HepG2 (cell line): ENCODE data around the gene LPAR1. TPM values are rescaled to one million over a fixed set of nuclear protein-coding genes. Genes with fewer than 3 reads are reported as not detected.

Source experiments
- ATAC-seq: fragments of 200-7000 bp; cut with Tn5 transposase; 3 replicates; pipeline ENCODE4 v1.9.1; 2020; ENCODE audit warnings: mild to moderate bottlenecking, moderate library complexity
- BruUV-seq: library from RNA; stranded (reverse); fragments of 400-500 nt; replicated peaks from 2 replicates; lab custom pipeline; 2021; lab: Mats Ljungman, UMichigan
- CTCF ChIA-PET: fragments of 300-600 bp; formaldehyde crosslinking; extraction: SDS; loops from one replicate; lab custom pipeline; 2021; ENCODE audit warnings: low total read pairs, inconsistent platforms, low intra/inter-chr PET ratio; lab: Yijun Ruan, JAX
- POLR2A ChIA-PET: fragments of 350-600 bp; sonication (Branson Sonifier 250); formaldehyde crosslinking; loops from one replicate; lab custom pipeline; 2020; ENCODE audit warnings: antibody characterized with exemption, inconsistent platforms; lab: Yijun Ruan, JAX
- DNase-seq: peaks from one replicate; pipeline ENCODE4 v3.0.0-alpha.2; 2015; ENCODE audit warnings: low spot score
- FAIRE-seq: peaks from 3 replicates; lab custom pipeline; 2011; peaks lifted over from hg19 to GRCh38; lab: Jason Lieb, UNC
- H2AFZ ChIP-seq: one replicate; pipeline ENCODE4 v1.6.1; 2011; ENCODE audit warnings: low read length, inconsistent platforms
- H3K27ac ChIP-seq: fragments of 300-600 bp; 3 replicates; pipeline ENCODE4 v1.8.0; 2011; ENCODE audit warnings: mixed run types, mild to moderate bottlenecking, mixed read lengths, low read length, inconsistent platforms; ENCODE audit not compliant: insufficient read depth; ENCODE audit errors: extremely low read length
- H3K27me3 ChIP-seq, 2 experiments: fragments of 200-600 bp in 1 of 2; 2 replicates in 1 of 2; 3 replicates in 1 of 2; pipeline versions ENCODE4 v1.6.0 to v1.8.0; 2011; ENCODE audit warnings: low read length in 2 of 2, mild to moderate bottlenecking in 2 of 2, moderate library complexity in 2 of 2, inconsistent platforms in 1 of 2; ENCODE audit not compliant: insufficient read depth in 2 of 2, control insufficient read depth in 1 of 2
- H3K36me3 ChIP-seq, 2 experiments: fragments of 200-600 bp in 1 of 2; replicated peaks in 1 of 2; 2 replicates in 1 of 2; 3 replicates in 1 of 2; pipeline versions ENCODE4 v1.5.1 to v1.8.0; 2011; ENCODE audit warnings: low read length in 2 of 2, inconsistent platforms in 1 of 2; ENCODE audit not compliant: insufficient read depth in 2 of 2, control insufficient read depth in 1 of 2
- H3K4me1 ChIP-seq: 2 replicates; pipeline ENCODE4 v1.5.1; 2012; ENCODE audit warnings: low read length, inconsistent platforms; ENCODE audit not compliant: insufficient read depth
- H3K4me2 ChIP-seq: 2 replicates; pipeline ENCODE4 v1.6.0; 2011; ENCODE audit warnings: low read depth, low read length, inconsistent platforms
- H3K4me3 ChIP-seq, 3 experiments: fragments of 200-600 bp in 1 of 3; sonication (generic), shearing (Covaris generic) in 1 of 3; replicated peaks in 1 of 3; 2 replicates each; pipeline ENCODE4 v1.5.1; 2011 to 2016; ENCODE audit warnings: low read length in 3 of 3, inconsistent platforms in 2 of 3, low read depth in 2 of 3, mild to moderate bottlenecking in 2 of 3, control low read depth in 1 of 3, mixed read lengths in 1 of 3; ENCODE audit not compliant: insufficient read depth in 1 of 3
- H3K79me2 ChIP-seq: one replicate; pipeline ENCODE4 v1.6.1; 2011; ENCODE audit warnings: low read length, inconsistent platforms; ENCODE audit not compliant: insufficient read depth
- H3K9ac ChIP-seq: 2 replicates; pipeline ENCODE4 v1.6.0; 2011; ENCODE audit warnings: mild to moderate bottlenecking, low read depth, low read length, inconsistent platforms; ENCODE audit not compliant: insufficient read depth
- H3K9me3 ChIP-seq: 2 replicates; pipeline ENCODE4 v1.5.1; 2012; ENCODE audit warnings: mild to moderate bottlenecking, low read length
- H4K20me1 ChIP-seq: 2 replicates; pipeline ENCODE4 v1.6.0; 2011; ENCODE audit warnings: inconsistent platforms, mild to moderate bottlenecking, low read length, moderate library complexity; ENCODE audit not compliant: insufficient read depth
- HNF4G ChIP-seq, 2 experiments: sonication (generic) in 1 of 2; formaldehyde crosslinking in 1 of 2; IDR thresholded peaks; 2 replicates each; pipeline versions ENCODE4 v1.4.0 to v1.6.1; 2011 to 2020; ENCODE audit warnings: borderline replicate concordance in 2 of 2, low read depth in 2 of 2, mild to moderate bottlenecking in 2 of 2, low read length in 1 of 2, missing genetic modification reagents in 1 of 2, moderate library complexity in 1 of 2
- NR1H2 ChIP-seq: sonication (generic); formaldehyde crosslinking; IDR thresholded peaks from 2 replicates; pipeline ENCODE4 v1.8.1; 2022; ENCODE audit warnings: low read depth, missing genetic modification reagents, borderline replicate concordance
- SKI ChIP-seq: fragments of 450-650 bp; IDR thresholded peaks from one replicate; pipeline ENCODE4 v1.6.1; 2018; ENCODE audit warnings: mild to moderate bottlenecking; ENCODE audit not compliant: partially characterized antibody
- SOX13 ChIP-seq, 3 experiments: fragments of 450-650 bp in 1 of 3; sonication (generic) in 1 of 3; formaldehyde crosslinking in 1 of 3; IDR thresholded peaks in 2 of 3; conservative IDR thresholded peaks in 1 of 3; 2 replicates each; pipeline versions ENCODE4 v1.5.0 to v1.6.1; 2016 to 2020; ENCODE audit warnings: antibody characterized with exemption in 1 of 3, mild to moderate bottlenecking in 1 of 3, missing compliant biosample characterization in 1 of 3, missing genetic modification reagents in 1 of 3, moderate library complexity in 1 of 3
- ZMAT3 ChIP-seq: sonication (generic); formaldehyde crosslinking; conservative IDR thresholded peaks from 2 replicates; pipeline ENCODE4 v1.7.0; 2021; ENCODE audit warnings: missing genetic modification reagents
- ZNF747 ChIP-seq: sonication (generic); formaldehyde crosslinking; IDR thresholded peaks from 2 replicates; pipeline ENCODE4 v1.8.1; 2023; ENCODE audit warnings: missing genetic modification reagents, mild to moderate bottlenecking, borderline replicate concordance
- WGBS: methylation state at CpG from one replicate; pipeline ENCODE4 v1.1.6; 2017; ENCODE audit warnings: low lambda C conversion rate; 5-methylcytosine and 5-hydroxymethylcytosine counted together
- in situ Hi-C: cut with HindIII; loops from 2 replicates; pipeline ENCODE4 v1.10.0; 2017; ENCODE audit warnings: low pct_unique_long_range_greater_than_20kb; ENCODE audit not compliant: extremely low pct_ligation_motif_present
- intact Hi-C: fragments of 100-400 bp; cut with micrococcal nuclease; formaldehyde crosslinking; loops from one replicate; pipeline ENCODE4 v1.10.0; 2022; ENCODE audit not compliant: unreplicated experiment
- polyA plus RNA-seq, 8 experiments: library from polyadenylated mRNA; depleted of rRNA in 3 of 8; stranded (reverse) in 7 of 8; unstranded in 1 of 8; fragments of >200 nt; fragmentation: Illumina TruSeq in 4 of 8; extraction: Trizol in 4 of 8; gene quantifications; 2 replicates each; pipeline versions ENCODE4 v1.2.1 to v1.2.3, GENCODE V29; 2011 to 2016; ENCODE audit warnings: low read depth in 4 of 8, missing spikeins in 1 of 8, mixed read lengths in 1 of 8; ENCODE audit not compliant: insufficient read depth in 1 of 8
- total RNA-seq, 5 experiments: library from RNA; depleted of rRNA; stranded (reverse); fragments of >200 nt; fragmentation: Illumina TruSeq; extraction: Trizol; gene quantifications; 2 replicates each; pipeline ENCODE4 v1.2.3, GENCODE V29; 2016; ENCODE audit warnings: low read depth in 1 of 5
- TF ChIP-seq, protein P1 (sequence below): sonication (generic); formaldehyde crosslinking; IDR thresholded peaks from 2 replicates; pipeline ENCODE4 v1.5.1; 2020; ENCODE audit warnings: missing genetic modification reagents, mild to moderate bottlenecking, borderline replicate concordance

Gene LPAR1
- total and polyA plus RNA-seq, 2 of the 13 experiments (the other 11 are each of a cell fraction or from before 2014, with no cell fraction given), result not detected

GRCh38 chr9:110942522-110942921 lies 95.7 kb downstream of the LPAR1 start:
- no peak for TF ChIP-seq SKI
- TF ChIP-seq, all 625 proteins: peak for 0
- ATAC-seq, result no peak
- Histone ChIP-seq H3K4me1 (no peaks in the 10 kb centered on the region), H3K4me2 (no peak overlapping the region), H3K79me2 (no peaks in the 10 kb centered on the region), H3K4me3 (no peak overlapping the region), H3K36me3 (no peaks in the 10 kb centered on the region), H3K27ac (no peak overlapping the region), H3K9me3 (no peaks in the 10 kb centered on the region), H2AFZ (no peak overlapping the region), H3K9ac (no peak overlapping the region), H3K27me3 (no peaks in the 10 kb centered on the region), H4K20me1 (no peaks in the 10 kb centered on the region)
- in situ Hi-C loops (no loop called here), intact Hi-C loops (no loop called here)
- WGBS, result 8% methylated on average over 1 of the region's 1 CpG
- no peak for DNase-seq
- POLR2A ChIA-PET, result no interaction called here
- no peak for FAIRE-seq
- CTCF ChIA-PET, result no interaction called here
- no TSS peak for BruUV-seq

DNA sequence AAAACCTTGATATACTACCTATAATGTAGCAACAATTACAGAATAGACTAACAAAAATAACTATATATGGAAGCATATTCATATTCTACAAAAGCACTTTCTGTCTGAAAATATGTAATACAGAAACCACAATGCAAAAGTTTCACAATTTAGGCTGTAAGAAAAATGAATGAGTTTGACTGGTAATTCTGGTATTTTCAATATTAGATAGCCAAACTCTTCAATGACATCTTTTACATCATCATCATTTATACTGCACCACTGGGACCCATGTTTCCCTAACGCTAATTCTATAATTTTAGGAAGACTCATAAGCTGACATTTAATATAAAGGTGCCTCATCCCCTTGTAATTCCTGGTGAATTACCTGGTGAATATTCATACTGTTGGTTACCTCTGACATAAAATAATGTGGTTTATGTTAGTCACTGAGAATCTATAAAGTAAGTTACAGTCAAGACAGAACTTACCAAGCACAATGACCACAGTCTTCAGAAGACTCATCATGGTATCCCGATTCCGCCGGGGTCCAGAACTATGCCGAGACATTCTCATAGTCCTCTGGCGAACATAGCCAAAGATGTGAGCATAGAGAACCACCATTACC lies 97.2 kb downstream of the LPAR1 start:
- Histone ChIP-seq H3K36me3 (no peaks in the 10 kb centered on the region), H3K27ac (no peak overlapping the region), H3K4me1 (no peaks in the 10 kb centered on the region), H2AFZ (no peak overlapping the region), H3K9ac (no peak overlapping the region), H3K4me3 (no peak overlapping the region), H3K79me2 (no peaks in the 10 kb centered on the region), H4K20me1 (no peaks in the 10 kb centered on the region), H3K9me3 (no peaks in the 10 kb centered on the region), H3K27me3 (no peaks in the 10 kb centered on the region), H3K4me2 (no peak overlapping the region)
- in situ Hi-C loops (no loop called here), intact Hi-C loops (no loop called here)
- ChIA-PET CTCF (no interaction called here), POLR2A (no interaction called here)
- FAIRE-seq (no peak), ATAC-seq (no peak), DNase-seq (no peak)
- no TSS peak for BruUV-seq
- TF ChIP-seq SOX13 (IDR thresholded peaks at IDR 0.05), result no peak
- no peak for TF ChIP-seq SOX13 (CRISPR knock-in tag; conservative IDR thresholded peaks at IDR 0.05 in 1 of 2, IDR thresholded peaks at IDR 0.05 in 1 of 2)
- no peak for TF ChIP-seq HNF4G (IDR thresholded peaks at IDR 0.05; ENCODE audit: borderline replicate concordance, low read depth, low read length)
- TF ChIP-seq HNF4G (CRISPR knock-in tag; IDR thresholded peaks at IDR 0.05; ENCODE audit: borderline replicate concordance, low read depth), result no peak
- no peak for TF ChIP-seq NR1H2
- no peak for TF ChIP-seq ZMAT3 (CRISPR knock-in tag)
- TF ChIP-seq ZNF747, result no peak
- TF ChIP-seq, protein P1, sequence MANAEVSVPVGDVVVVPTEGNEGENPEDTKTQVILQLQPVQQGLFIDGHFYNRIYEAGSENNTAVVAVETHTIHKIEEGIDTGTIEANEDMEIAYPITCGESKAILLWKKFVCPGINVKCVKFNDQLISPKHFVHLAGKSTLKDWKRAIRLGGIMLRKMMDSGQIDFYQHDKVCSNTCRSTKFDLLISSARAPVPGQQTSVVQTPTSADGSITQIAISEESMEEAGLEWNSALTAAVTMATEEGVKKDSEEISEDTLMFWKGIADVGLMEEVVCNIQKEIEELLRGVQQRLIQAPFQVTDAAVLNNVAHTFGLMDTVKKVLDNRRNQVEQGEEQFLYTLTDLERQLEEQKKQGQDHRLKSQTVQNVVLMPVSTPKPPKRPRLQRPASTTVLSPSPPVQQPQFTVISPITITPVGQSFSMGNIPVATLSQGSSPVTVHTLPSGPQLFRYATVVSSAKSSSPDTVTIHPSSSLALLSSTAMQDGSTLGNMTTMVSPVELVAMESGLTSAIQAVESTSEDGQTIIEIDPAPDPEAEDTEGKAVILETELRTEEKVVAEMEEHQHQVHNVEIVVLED (CRISPR knock-in tag), result no peak
- WGBS, result 25% methylated on average over 6 of the region's 6 CpGs
